ENCODE data around the gene POU3F1.

Gene POU3F1

GRCh38 chr1:38029685-38030511 lies 16.7 kb downstream of the POU3F1 start:
- peak overlapping the region; percentile 92 for H3K27ac ChIP-seq
- POLR2A ChIA-PET (ENCODE audit: low non-redundant PET): no interaction called here
- no peak for TF ChIP-seq CTCF (conservative IDR thresholded peaks at IDR 0.05; ENCODE audit: low read depth)

GRCh38 chr1:38029081-38029681 lies 17.4 kb downstream of the POU3F1 start:
- H3K27ac ChIP-seq: peak overlapping the region; percentile 92
- CTCF ChIA-PET: interaction anchor here (0.6 to 1.1 kb wide), 3 partner anchors 109 to 378 kb away, joined by 3 read pairs; no protein-coding TSS in a partner anchor
- POLR2A ChIA-PET (ENCODE audit: low non-redundant PET): no interaction called here
- TF ChIP-seq CTCF (conservative IDR thresholded peaks at IDR 0.05; ENCODE audit: low read depth): no peak
- DNase-seq (ENCODE audit: low spot score): no peak

More at GRCh38 chr1:38029685-38030511, 16.7 kb downstream of the POU3F1 start:
- CTCF ChIA-PET: interaction anchor here (0.6 to 1.0 kb wide), 6 partner anchors 10 to 805 kb away, joined by 3 to 5 read pairs (median 3); no protein-coding TSS in a partner anchor
- DNase-seq (ENCODE audit: low spot score): peak; percentile 77

GRCh38 chr1:38028671-38029070 lies 17.9 kb downstream of the POU3F1 start:
- peak overlapping the region; percentile 92 for H3K27ac ChIP-seq
- POLR2A ChIA-PET (ENCODE audit: low non-redundant PET): no interaction called here
- CTCF ChIA-PET: interaction anchor here (1.1 to 4.0 kb wide), 3 partner anchors 39 to 806 kb away, joined by 3 to 28 read pairs (median 4); no protein-coding TSS in a partner anchor
- no peak for DNase-seq (ENCODE audit: low spot score)
- TF ChIP-seq CTCF (conservative IDR thresholded peaks at IDR 0.05; ENCODE audit: low read depth): no peak

GRCh38 chr1:38028105-38028591 lies 18.4 kb downstream of the POU3F1 start:
- no peak for TF ChIP-seq CTCF (conservative IDR thresholded peaks at IDR 0.05; ENCODE audit: low read depth)
- peak; percentile 84 for DNase-seq (ENCODE audit: low spot score)
- POLR2A ChIA-PET (ENCODE audit: low non-redundant PET): interaction anchor here (1.1 kb wide), 1 partner anchor 11 kb away, joined by 3 read pairs; no protein-coding TSS in a partner anchor
- H3K27ac ChIP-seq: peak overlapping the region; percentile 92
- CTCF ChIA-PET: interaction anchor here (0.9 to 4.0 kb wide), 5 partner anchors 10 to 807 kb away, joined by 3 to 28 read pairs (median 4); no protein-coding TSS in a partner anchor

- peak overlapping the region; percentile 92 for H3K27ac ChIP-seq
- DNase-seq (ENCODE audit: low spot score): peak; percentile 94
- TF ChIP-seq CTCF (conservative IDR thresholded peaks at IDR 0.05; ENCODE audit: low read depth): no peak
- ChIA-PET POLR2A (ENCODE audit: low non-redundant PET) (interaction anchor here (1.1 kb wide), 1 partner anchor 12 kb away, joined by 3 read pairs; no protein-coding TSS in a partner anchor), CTCF (interaction anchor here (0.5 to 4.0 kb wide), 23 partner anchors 10 to 1514 kb away, joined by 3 to 28 read pairs (median 4); partner anchors contain the start of gene UTP11)
Measured at GRCh38 chr1:38027201-38028104, 19.1 kb downstream of the POU3F1 start.
